Ascending aorta (tissue), 2 donors: ENCODE data around the gene ZNF500. TPM values are rescaled to one million over a fixed set of nuclear protein-coding genes. Genes with fewer than 3 reads are reported as not detected.

Experiments
- DNase-seq, 2 donors: peaks; one replicate each; pipeline ENCODE4 v3.0.0-alpha.2; 2019; ENCODE audit warnings: low spot score in 2 of 2
- H3K27ac ChIP-seq, 2 donors: fragments of 200-600 bp; sonication (generic); one replicate each; pipeline ENCODE4 v1.5.1; 2016 to 2017; ENCODE audit warnings: mild to moderate bottlenecking in 1 of 2
- H3K27me3 ChIP-seq: fragments of 200-600 bp; sonication (generic); one replicate; pipeline ENCODE4 v1.5.1; 2017
- H3K36me3 ChIP-seq, 2 donors: fragments of 200-600 bp; sonication (generic); one replicate each; pipeline ENCODE4 v1.5.1; 2016
- H3K4me1 ChIP-seq, 2 donors: fragments of 200-600 bp; sonication (generic); one replicate each; pipeline ENCODE4 v1.5.1; 2016 to 2017; ENCODE audit warnings: mild to moderate bottlenecking in 1 of 2
- H3K4me3 ChIP-seq, 2 donors: fragments of 200-600 bp; sonication (generic); one replicate each; pipeline ENCODE4 v1.5.1; 2016 to 2017; ENCODE audit warnings: mild to moderate bottlenecking in 1 of 2
- H3K9me3 ChIP-seq, 2 donors: fragments of 200-600 bp; sonication (generic); one replicate each; pipeline ENCODE4 v1.5.1; 2016
- intact Hi-C: fragments of 100-400 bp; cut with DNase I; formaldehyde crosslinking; loops from one replicate; pipeline ENCODE4 v1.15.1; 2023
- total RNA-seq: library from RNA; depleted of rRNA; stranded (reverse); fragments of >200 nt; gene quantifications from one replicate; pipeline ENCODE4 v1.1.0, GENCODE V29; 2016
- TF ChIP-seq, protein P1 (sequence below), 3 experiments: fragments of 200-600 bp in 2 of 3; fragments of 450-650 bp in 1 of 3; sonication (generic) in 2 of 3; IDR thresholded peaks; one replicate each; pipeline ENCODE4 v1.5.1; 2016 to 2019; ENCODE audit warnings: antibody characterized with exemption in 3 of 3, mild to moderate bottlenecking in 1 of 3, moderate library complexity in 1 of 3

The ZNF500 gene
- total RNA-seq, 1 donor from 2014 or later, result 13.7 TPM

GRCh38 chr16:4714996-4715395 is 52.0 kb downstream of the ZNF500 start:
- Histone ChIP-seq H3K4me1 (no peaks in the 10 kb centered on the region), H3K36me3 (peaks cover 13 to 52% of the 10 kb centered on the region in 2 donors), H3K9me3 (no peaks in the 10 kb centered on the region), H3K27ac (no peak overlapping the region), H3K27me3 (no peaks in the 10 kb centered on the region), H3K4me3 (no peak overlapping the region)
- TF ChIP-seq, protein P1, sequence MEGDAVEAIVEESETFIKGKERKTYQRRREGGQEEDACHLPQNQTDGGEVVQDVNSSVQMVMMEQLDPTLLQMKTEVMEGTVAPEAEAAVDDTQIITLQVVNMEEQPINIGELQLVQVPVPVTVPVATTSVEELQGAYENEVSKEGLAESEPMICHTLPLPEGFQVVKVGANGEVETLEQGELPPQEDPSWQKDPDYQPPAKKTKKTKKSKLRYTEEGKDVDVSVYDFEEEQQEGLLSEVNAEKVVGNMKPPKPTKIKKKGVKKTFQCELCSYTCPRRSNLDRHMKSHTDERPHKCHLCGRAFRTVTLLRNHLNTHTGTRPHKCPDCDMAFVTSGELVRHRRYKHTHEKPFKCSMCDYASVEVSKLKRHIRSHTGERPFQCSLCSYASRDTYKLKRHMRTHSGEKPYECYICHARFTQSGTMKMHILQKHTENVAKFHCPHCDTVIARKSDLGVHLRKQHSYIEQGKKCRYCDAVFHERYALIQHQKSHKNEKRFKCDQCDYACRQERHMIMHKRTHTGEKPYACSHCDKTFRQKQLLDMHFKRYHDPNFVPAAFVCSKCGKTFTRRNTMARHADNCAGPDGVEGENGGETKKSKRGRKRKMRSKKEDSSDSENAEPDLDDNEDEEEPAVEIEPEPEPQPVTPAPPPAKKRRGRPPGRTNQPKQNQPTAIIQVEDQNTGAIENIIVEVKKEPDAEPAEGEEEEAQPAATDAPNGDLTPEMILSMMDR (IDR thresholded peaks at IDR 0.05), result no peak
- intact Hi-C loops, result no loop called here
- no peak for DNase-seq

GRCh38 chr16:4713663-4714501 is 53.1 kb downstream of the ZNF500 start:
- TF ChIP-seq, protein P1 (IDR thresholded peaks at IDR 0.05), result no peak
- Histone ChIP-seq H3K27ac (no peak overlapping the region), H3K9me3 (no peaks in the 10 kb centered on the region), H3K36me3 (peaks cover 16 to 57% of the 10 kb centered on the region in 2 donors), H3K27me3 (no peaks in the 10 kb centered on the region), H3K4me3 (no peak overlapping the region), H3K4me1 (no peaks in the 10 kb centered on the region)
- no peak for DNase-seq
- intact Hi-C loops, result no loop called here

DNA sequence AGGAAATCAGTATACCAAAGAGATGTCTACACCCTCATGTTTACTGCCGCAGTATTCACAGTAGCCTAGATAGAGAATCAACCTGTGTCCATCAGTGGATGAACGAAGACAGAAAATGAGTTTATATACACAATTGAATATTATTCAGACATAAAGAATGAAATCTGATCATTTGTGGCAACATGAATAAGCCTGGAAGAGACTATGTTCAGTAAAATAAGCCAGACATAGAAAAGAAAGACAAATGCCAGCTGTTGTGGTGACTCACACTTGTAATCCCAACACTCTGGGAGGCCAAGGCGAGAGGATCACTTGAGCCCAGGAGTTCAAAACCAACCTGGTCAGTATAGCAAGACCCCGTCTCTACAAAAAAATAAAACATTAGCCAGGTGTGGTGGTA is 57.5 kb downstream of the ZNF500 start:
- DNase-seq, result no peak
- intact Hi-C loops, result no loop called here
- Histone ChIP-seq H3K27ac (no peak overlapping the region), H3K36me3 (peaks cover 36 to 78% of the 10 kb centered on the region in 2 donors), H3K4me3 (no peak overlapping the region), H3K4me1 (no peaks in the 10 kb centered on the region), H3K27me3 (no peaks in the 10 kb centered on the region), H3K9me3 (no peaks in the 10 kb centered on the region)
- TF ChIP-seq, protein P1 (IDR thresholded peaks at IDR 0.05), result no peak

DNA sequence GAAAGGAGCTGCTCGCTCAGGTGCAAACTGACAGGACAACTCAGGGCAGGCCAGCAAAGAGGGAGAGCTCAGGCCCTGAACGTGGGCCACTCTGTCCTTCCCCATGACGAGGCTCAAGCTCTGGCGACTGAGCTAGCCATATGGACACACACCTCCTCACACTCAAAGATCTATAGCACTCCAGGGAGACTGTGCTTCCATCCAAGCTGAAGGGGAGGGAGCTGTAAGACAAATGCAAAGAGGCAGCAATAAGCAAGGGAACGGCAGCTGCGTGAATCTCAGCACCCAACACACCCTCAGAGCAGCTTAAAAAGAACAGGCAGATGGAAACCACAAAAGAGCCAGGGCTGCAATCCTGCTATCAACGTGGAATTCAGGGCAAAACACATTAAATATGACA is 60.1 kb downstream of the ZNF500 start:
- intact Hi-C loops, result no loop called here

DNA sequence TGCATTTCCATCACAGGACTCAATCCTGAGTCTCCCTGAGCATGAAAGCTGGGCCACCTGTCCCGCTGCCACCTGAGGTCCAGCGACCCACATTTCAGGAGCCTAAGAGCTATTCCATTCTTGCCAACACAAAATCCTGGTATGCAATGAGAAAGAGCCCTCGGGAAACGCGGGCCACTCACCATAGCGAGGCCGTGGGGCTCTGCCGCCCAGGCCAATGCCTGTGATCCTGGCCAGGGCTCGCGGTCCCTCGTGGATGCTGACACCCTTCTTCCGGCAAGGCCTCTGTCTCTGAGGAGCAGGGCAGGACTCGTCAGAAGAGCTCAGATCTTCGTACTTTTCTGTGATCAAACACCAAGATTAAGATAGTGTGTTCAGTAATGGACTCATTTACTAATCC is 62.0 kb downstream of the ZNF500 start:
- intact Hi-C loops, result no loop called here
- TF ChIP-seq, protein P1 (IDR thresholded peaks at IDR 0.05), result no peak
- no peaks in the 10 kb centered on the region for H3K27me3 ChIP-seq
- no peaks in the 10 kb centered on the region for H3K4me1 ChIP-seq
- no peak overlapping the region for H3K27ac ChIP-seq
- no peak overlapping the region for H3K4me3 ChIP-seq
- DNase-seq, result no peak
- no peaks in the 10 kb centered on the region for H3K9me3 ChIP-seq
- H3K36me3 ChIP-seq, result peaks cover 57 to 70% of the 10 kb centered on the region in 2 donors

More for the DNA sequence above, 60.1 kb downstream of the ZNF500 start:
- Histone ChIP-seq H3K4me1 (no peaks in the 10 kb centered on the region), H3K27me3 (no peaks in the 10 kb centered on the region), H3K36me3 (peaks cover 39 to 69% of the 10 kb centered on the region in 2 donors), H3K9me3 (no peaks in the 10 kb centered on the region), H3K27ac (no peak overlapping the region), H3K4me3 (no peak overlapping the region)
- TF ChIP-seq, protein P1 (IDR thresholded peaks at IDR 0.05), result no peak
- no peak for DNase-seq
